ENCODE measurements around the gene RBM42.

DNA sequence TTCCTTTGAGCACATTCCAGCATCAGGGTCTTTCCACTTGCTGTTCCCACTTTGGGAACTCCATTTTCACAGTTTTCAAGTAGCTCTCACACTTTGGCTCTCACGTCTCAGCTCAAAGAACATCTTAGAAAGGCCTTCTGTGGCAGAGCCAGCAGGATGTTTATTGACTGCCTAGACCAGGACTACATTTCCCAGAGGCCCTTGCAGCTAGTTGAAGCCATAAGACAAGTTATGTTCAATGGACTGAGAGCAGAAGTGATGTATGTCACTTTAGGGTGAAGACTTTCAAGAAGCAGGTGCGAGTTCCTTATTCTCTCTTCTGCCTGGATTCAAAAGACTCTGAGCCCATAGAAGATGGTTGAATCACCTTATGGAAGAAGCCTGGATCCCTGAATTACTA is 20.6 kb upstream of the RBM42 start:
- TF ChIP-seq EZH2 (IDR thresholded peaks at IDR 0.05; ENCODE audit: low read depth): no peak
- TF ChIP-seq, protein P1, sequence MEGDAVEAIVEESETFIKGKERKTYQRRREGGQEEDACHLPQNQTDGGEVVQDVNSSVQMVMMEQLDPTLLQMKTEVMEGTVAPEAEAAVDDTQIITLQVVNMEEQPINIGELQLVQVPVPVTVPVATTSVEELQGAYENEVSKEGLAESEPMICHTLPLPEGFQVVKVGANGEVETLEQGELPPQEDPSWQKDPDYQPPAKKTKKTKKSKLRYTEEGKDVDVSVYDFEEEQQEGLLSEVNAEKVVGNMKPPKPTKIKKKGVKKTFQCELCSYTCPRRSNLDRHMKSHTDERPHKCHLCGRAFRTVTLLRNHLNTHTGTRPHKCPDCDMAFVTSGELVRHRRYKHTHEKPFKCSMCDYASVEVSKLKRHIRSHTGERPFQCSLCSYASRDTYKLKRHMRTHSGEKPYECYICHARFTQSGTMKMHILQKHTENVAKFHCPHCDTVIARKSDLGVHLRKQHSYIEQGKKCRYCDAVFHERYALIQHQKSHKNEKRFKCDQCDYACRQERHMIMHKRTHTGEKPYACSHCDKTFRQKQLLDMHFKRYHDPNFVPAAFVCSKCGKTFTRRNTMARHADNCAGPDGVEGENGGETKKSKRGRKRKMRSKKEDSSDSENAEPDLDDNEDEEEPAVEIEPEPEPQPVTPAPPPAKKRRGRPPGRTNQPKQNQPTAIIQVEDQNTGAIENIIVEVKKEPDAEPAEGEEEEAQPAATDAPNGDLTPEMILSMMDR (conservative IDR thresholded peaks at IDR 0.05): no peak
